ENCODE data around the gene UBE3C. TPM values are rescaled to one million over a fixed set of nuclear protein-coding genes. Genes with fewer than 3 reads are reported as not detected.

The UBE3C gene
- total RNA-seq, 4 donors from 2014 or later = 50.3 to 75.0 (median 64.0) TPM

GRCh38 chr7:157266272-157266671 is 127.5 kb downstream of the UBE3C start:
- Histone ChIP-seq H3K36me3 (peaks cover 16 to 38% of the 10 kb centered on the region in 2 donors), H3K4me3 (replicated peaks in 1 of 3) (no peak overlapping the region), H3K9me3 (no peaks in the 10 kb centered on the region), H3K27ac (no peak overlapping the region), H3K27me3 (no peaks in the 10 kb centered on the region), H3K4me1 (no peaks in the 10 kb centered on the region)
- intact Hi-C loops (cut with DNase I) = no loop called here
- no peak for DNase-seq
- TF ChIP-seq CTCF (IDR thresholded peaks at IDR 0.05) = no peak
- no peak for TF ChIP-seq POLR2A (IDR thresholded peaks at IDR 0.05)
- WGBS, 2 donors = 95% methylated on average over 7 of the region's 7 CpGs

- H3K4me3 ChIP-seq (replicated peaks in 1 of 3) = no peak overlapping the region
- H3K27me3 ChIP-seq = no peaks in the 10 kb centered on the region
- TF ChIP-seq POLR2A (IDR thresholded peaks at IDR 0.05) = no peak
- no peak for TF ChIP-seq CTCF (IDR thresholded peaks at IDR 0.05)
- intact Hi-C loops (cut with DNase I) = no loop called here
- peaks cover 5 to 11% of the 10 kb centered on the region in 2 donors for H3K4me1 ChIP-seq
- no peak overlapping the region for H3K27ac ChIP-seq
- 95 to 96% methylated on average over 13 of the region's 13 CpGs for WGBS, 2 donors
- DNase-seq = no peak
- H3K36me3 ChIP-seq = peaks cover 16 to 38% of the 10 kb centered on the region in 2 donors
- H3K9me3 ChIP-seq = no peaks in the 10 kb centered on the region
Measured at GRCh38 chr7:157267516-157267915, 128.8 kb downstream of the UBE3C start.

GRCh38 chr7:157267956-157268355 is 129.2 kb downstream of the UBE3C start:
- Histone ChIP-seq H3K27me3 (no peaks in the 10 kb centered on the region), H3K4me3 (replicated peaks in 1 of 3) (no peak overlapping the region), H3K4me1 (peaks cover 5 to 13% of the 10 kb centered on the region in 2 donors), H3K36me3 (peaks cover 12 to 38% of the 10 kb centered on the region in 2 donors), H3K9me3 (no peaks in the 10 kb centered on the region), H3K27ac (no peak overlapping the region)
- intact Hi-C loops (cut with DNase I) = no loop called here
- TF ChIP-seq POLR2A (IDR thresholded peaks at IDR 0.05) = no peak
- no peak for TF ChIP-seq CTCF (IDR thresholded peaks at IDR 0.05)
- 94 to 96% methylated on average over 5 of the region's 5 CpGs for WGBS, 2 donors
- no peak for DNase-seq

DNA sequence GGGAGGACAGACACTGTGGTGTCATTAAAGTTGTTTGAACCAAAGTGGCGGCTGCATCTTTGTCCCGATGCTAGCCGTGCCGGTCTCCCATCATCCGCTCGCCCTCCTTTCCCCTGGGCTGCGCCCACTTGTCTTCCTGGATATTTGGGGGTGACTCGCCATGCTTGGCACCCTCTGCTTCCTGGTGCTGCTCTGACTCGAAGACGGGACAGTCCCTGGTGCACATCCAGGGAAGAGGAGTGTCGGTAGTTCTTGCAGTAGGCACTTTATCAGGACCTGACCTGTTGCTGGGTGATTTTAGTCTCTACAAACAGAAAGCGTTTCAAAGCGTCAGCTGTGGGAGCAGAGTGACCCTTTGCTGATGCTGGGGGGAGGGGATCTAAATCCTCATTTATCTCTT is 129.8 kb downstream of the UBE3C start:
- intact Hi-C loops (cut with DNase I) = no loop called here

More for the DNA sequence above, 129.8 kb downstream of the UBE3C start:
- H3K27me3 ChIP-seq = no peaks in the 10 kb centered on the region
- peaks cover 12 to 35% of the 10 kb centered on the region in 2 donors for H3K36me3 ChIP-seq
- H3K4me3 ChIP-seq (replicated peaks in 1 of 3) = no peak overlapping the region
- no peaks in the 10 kb centered on the region for H3K9me3 ChIP-seq
- no peak overlapping the region for H3K27ac ChIP-seq
- H3K4me1 ChIP-seq = peaks cover 8 to 18% of the 10 kb centered on the region in 2 donors
- no peak for DNase-seq
- TF ChIP-seq CTCF (IDR thresholded peaks at IDR 0.05) (no peak), POLR2A (IDR thresholded peaks at IDR 0.05) (no peak)
- WGBS, 2 donors = 88 to 91% methylated on average over 13 of the region's 13 CpGs
